Measurements from ENCODE around the gene CCDC7.
"Not testable (repeated sequence)": the region's sequence is repeated elsewhere in the genome, so short reads cannot be mapped to it uniquely, and the experiment has no call there.

CCDC7 gene

GRCh38 chr10:32489901-32490300 is 44.0 kb downstream of the CCDC7 start:
- no peaks in the 10 kb centered on the region for H3K27me3 ChIP-seq
- no peak overlapping the region for H3K9ac ChIP-seq
- peaks cover 7% of the 10 kb centered on the region; the same call in 1 of the 2 replicates for H3K9me3 ChIP-seq
- no peak overlapping the region for H3K27ac ChIP-seq
- no peaks in the 10 kb centered on the region for H3K4me1 ChIP-seq
- H3K36me3 ChIP-seq, result peaks cover 15% of the 10 kb centered on the region; the same call in 1 of the 2 replicates
- no peak overlapping the region for H3K4me2 ChIP-seq
- no peak overlapping the region for H3K4me3 ChIP-seq
- no peaks in the 10 kb centered on the region for H4K20me1 ChIP-seq
- no peak for TF ChIP-seq Cebpa-rat (IDR thresholded peaks at IDR 0.05)

GRCh38 chr10:32494562-32494961 is 48.6 kb downstream of the CCDC7 start:
- H3K9ac ChIP-seq, H3K4me2 ChIP-seq, H3K27ac ChIP-seq, H3K36me3 ChIP-seq, H3K4me1 ChIP-seq, H3K4me3 ChIP-seq, H4K20me1 ChIP-seq, H3K27me3 ChIP-seq, H3K9me3 ChIP-seq: not testable (repeated sequence)

GRCh38 chr10:32500136-32500535 is 54.2 kb downstream of the CCDC7 start:
- not testable (repeated sequence) for H4K20me1 ChIP-seq, H3K27me3 ChIP-seq, H3K4me1 ChIP-seq, H3K4me3 ChIP-seq, H3K27ac ChIP-seq, H3K9ac ChIP-seq, H3K4me2 ChIP-seq
- Histone ChIP-seq H3K36me3 (peaks cover 14% of the 10 kb centered on the region), H3K9me3 (peaks cover 25% of the 10 kb centered on the region)

GRCh38 chr10:32501906-32502305 is 56.0 kb downstream of the CCDC7 start:
- no peak overlapping the region for H3K27ac ChIP-seq
- H3K27me3 ChIP-seq, result no peaks in the 10 kb centered on the region
- H3K4me1 ChIP-seq, result no peaks in the 10 kb centered on the region
- H3K4me3 ChIP-seq, result no peak overlapping the region
- no peak overlapping the region for H3K9ac ChIP-seq
- peaks cover 14% of the 10 kb centered on the region for H3K36me3 ChIP-seq
- no peak for TF ChIP-seq Cebpa-rat (IDR thresholded peaks at IDR 0.05)
- H3K4me2 ChIP-seq, result no peak overlapping the region
- no peaks in the 10 kb centered on the region for H4K20me1 ChIP-seq
- peaks cover 39% of the 10 kb centered on the region for H3K9me3 ChIP-seq

- not testable (repeated sequence) for H3K27me3 ChIP-seq, H3K4me1 ChIP-seq, H3K4me3 ChIP-seq, H3K27ac ChIP-seq, H3K4me2 ChIP-seq, H4K20me1 ChIP-seq, H3K9ac ChIP-seq
- Histone ChIP-seq H3K9me3 (peaks cover 32% of the 10 kb centered on the region), H3K36me3 (peaks cover 11% of the 10 kb centered on the region)
Measured at GRCh38 chr10:32505762-32506420, 60.0 kb downstream of the CCDC7 start.

- TF ChIP-seq Cebpa-rat (IDR thresholded peaks at IDR 0.05), result no peak
- H3K9me3 ChIP-seq, result peaks cover 7% of the 10 kb centered on the region
- H3K4me3 ChIP-seq, result no peak overlapping the region
- no peaks in the 10 kb centered on the region for H3K36me3 ChIP-seq
- H4K20me1 ChIP-seq, result no peaks in the 10 kb centered on the region
- no peak overlapping the region for H3K9ac ChIP-seq
- H3K4me2 ChIP-seq, result no peak overlapping the region
- no peak overlapping the region for H3K27ac ChIP-seq
- H3K4me1 ChIP-seq, result no peaks in the 10 kb centered on the region
- H3K27me3 ChIP-seq, result no peaks in the 10 kb centered on the region
Measured at GRCh38 chr10:32511599-32511998, 65.7 kb downstream of the CCDC7 start.

GRCh38 chr10:32516567-32517495 is 70.9 kb downstream of the CCDC7 start:
- Histone ChIP-seq H3K36me3 (no peaks in the 10 kb centered on the region), H3K4me2 (no peak overlapping the region), H4K20me1 (no peaks in the 10 kb centered on the region), H3K9ac (no peak overlapping the region), H3K9me3 (peaks cover 16% of the 10 kb centered on the region), H3K27ac (no peak overlapping the region), H3K4me1 (no peaks in the 10 kb centered on the region), H3K27me3 (no peaks in the 10 kb centered on the region), H3K4me3 (no peak overlapping the region)
- no peak for TF ChIP-seq Cebpa-rat (IDR thresholded peaks at IDR 0.05)

GRCh38 chr10:32530231-32530630 is 84.3 kb downstream of the CCDC7 start:
- Histone ChIP-seq H3K27me3 (no peaks in the 10 kb centered on the region), H3K4me2 (no peak overlapping the region), H3K4me3 (no peak overlapping the region), H3K9me3 (peaks cover 15% of the 10 kb centered on the region), H4K20me1 (no peaks in the 10 kb centered on the region), H3K36me3 (no peaks in the 10 kb centered on the region), H3K27ac (no peak overlapping the region), H3K9ac (no peak overlapping the region), H3K4me1 (no peaks in the 10 kb centered on the region)
- no peak for TF ChIP-seq Cebpa-rat (IDR thresholded peaks at IDR 0.05)

- H3K9me3 ChIP-seq, result peaks cover 15% of the 10 kb centered on the region
- H3K36me3 ChIP-seq, result no peaks in the 10 kb centered on the region
- H4K20me1 ChIP-seq, result no peaks in the 10 kb centered on the region
- H3K27ac ChIP-seq, result no peak overlapping the region
- no peak overlapping the region for H3K9ac ChIP-seq
- H3K27me3 ChIP-seq, result no peaks in the 10 kb centered on the region
- no peak overlapping the region for H3K4me2 ChIP-seq
- H3K4me1 ChIP-seq, result no peaks in the 10 kb centered on the region
- no peak for TF ChIP-seq Cebpa-rat (IDR thresholded peaks at IDR 0.05)
- no peak overlapping the region for H3K4me3 ChIP-seq
Measured at GRCh38 chr10:32538256-32538655, 92.3 kb downstream of the CCDC7 start.

- Histone ChIP-seq H3K4me3 (no peak overlapping the region), H3K9me3 (no peaks in the 10 kb centered on the region), H3K4me1 (no peaks in the 10 kb centered on the region), H3K27me3 (no peaks in the 10 kb centered on the region), H3K27ac (no peak overlapping the region), H3K9ac (no peak overlapping the region), H3K4me2 (no peak overlapping the region), H3K36me3 (no peaks in the 10 kb centered on the region), H4K20me1 (no peaks in the 10 kb centered on the region)
- TF ChIP-seq Cebpa-rat (IDR thresholded peaks at IDR 0.05), result no peak
Measured at GRCh38 chr10:32540691-32541470, 94.9 kb downstream of the CCDC7 start.
